ENCODE data around the gene BRD8.

DNA sequence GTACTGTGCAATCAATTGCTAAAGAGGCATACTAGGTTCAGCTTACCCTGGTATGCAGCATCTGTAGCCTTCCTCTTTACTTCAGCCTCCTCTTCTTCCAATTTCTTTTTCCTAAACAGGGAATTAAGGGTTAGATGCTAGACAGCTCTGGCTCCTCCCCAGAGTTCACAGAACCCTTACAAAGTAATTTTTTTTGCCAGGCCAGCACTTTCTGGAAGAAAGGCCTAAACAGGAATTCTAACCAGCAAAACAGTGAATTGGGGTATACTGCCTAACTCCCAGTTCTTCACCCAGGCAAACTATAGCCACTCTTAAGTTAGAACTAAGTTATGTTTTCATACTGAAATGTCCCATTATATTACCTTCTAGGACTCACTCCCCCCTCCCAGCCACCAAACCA lies 8.1 kb downstream of the BRD8 start:
- TF ChIP-seq PPARA (CRISPR knock-in tag; IDR thresholded peaks at IDR 0.05; ENCODE audit: borderline replicate concordance): no peak
- TF ChIP-seq, protein P1, sequence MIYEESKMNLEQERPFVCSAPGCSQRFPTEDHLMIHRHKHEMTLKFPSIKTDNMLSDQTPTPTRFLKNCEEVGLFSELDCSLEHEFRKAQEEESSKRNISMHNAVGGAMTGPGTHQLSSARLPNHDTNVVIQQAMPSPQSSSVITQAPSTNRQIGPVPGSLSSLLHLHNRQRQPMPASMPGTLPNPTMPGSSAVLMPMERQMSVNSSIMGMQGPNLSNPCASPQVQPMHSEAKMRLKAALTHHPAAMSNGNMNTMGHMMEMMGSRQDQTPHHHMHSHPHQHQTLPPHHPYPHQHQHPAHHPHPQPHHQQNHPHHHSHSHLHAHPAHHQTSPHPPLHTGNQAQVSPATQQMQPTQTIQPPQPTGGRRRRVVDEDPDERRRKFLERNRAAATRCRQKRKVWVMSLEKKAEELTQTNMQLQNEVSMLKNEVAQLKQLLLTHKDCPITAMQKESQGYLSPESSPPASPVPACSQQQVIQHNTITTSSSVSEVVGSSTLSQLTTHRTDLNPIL (CRISPR knock-in tag; IDR thresholded peaks at IDR 0.05; ENCODE audit: low read depth): no peak
- no peak for TF ChIP-seq CSDC2 (CRISPR knock-in tag; IDR thresholded peaks at IDR 0.05)
- no peak for TF ChIP-seq OSR1 (CRISPR knock-in tag; IDR thresholded peaks at IDR 0.05)
- no peak for TF ChIP-seq ZFP30 (CRISPR knock-in tag; IDR thresholded peaks at IDR 0.05)
- no peak for TF ChIP-seq BACH2 (CRISPR knock-in tag; IDR thresholded peaks at IDR 0.05; ENCODE audit: borderline replicate concordance)
- TF ChIP-seq, protein P2, sequence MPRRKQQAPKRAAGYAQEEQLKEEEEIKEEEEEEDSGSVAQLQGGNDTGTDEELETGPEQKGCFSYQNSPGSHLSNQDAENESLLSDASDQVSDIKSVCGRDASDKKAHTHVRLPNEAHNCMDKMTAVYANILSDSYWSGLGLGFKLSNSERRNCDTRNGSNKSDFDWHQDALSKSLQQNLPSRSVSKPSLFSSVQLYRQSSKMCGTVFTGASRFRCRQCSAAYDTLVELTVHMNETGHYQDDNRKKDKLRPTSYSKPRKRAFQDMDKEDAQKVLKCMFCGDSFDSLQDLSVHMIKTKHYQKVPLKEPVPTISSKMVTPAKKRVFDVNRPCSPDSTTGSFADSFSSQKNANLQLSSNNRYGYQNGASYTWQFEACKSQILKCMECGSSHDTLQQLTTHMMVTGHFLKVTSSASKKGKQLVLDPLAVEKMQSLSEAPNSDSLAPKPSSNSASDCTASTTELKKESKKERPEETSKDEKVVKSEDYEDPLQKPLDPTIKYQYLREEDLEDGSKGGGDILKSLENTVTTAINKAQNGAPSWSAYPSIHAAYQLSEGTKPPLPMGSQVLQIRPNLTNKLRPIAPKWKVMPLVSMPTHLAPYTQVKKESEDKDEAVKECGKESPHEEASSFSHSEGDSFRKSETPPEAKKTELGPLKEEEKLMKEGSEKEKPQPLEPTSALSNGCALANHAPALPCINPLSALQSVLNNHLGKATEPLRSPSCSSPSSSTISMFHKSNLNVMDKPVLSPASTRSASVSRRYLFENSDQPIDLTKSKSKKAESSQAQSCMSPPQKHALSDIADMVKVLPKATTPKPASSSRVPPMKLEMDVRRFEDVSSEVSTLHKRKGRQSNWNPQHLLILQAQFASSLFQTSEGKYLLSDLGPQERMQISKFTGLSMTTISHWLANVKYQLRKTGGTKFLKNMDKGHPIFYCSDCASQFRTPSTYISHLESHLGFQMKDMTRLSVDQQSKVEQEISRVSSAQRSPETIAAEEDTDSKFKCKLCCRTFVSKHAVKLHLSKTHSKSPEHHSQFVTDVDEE (CRISPR knock-in tag; IDR thresholded peaks at IDR 0.05): no peak
- TF ChIP-seq, protein P3, sequence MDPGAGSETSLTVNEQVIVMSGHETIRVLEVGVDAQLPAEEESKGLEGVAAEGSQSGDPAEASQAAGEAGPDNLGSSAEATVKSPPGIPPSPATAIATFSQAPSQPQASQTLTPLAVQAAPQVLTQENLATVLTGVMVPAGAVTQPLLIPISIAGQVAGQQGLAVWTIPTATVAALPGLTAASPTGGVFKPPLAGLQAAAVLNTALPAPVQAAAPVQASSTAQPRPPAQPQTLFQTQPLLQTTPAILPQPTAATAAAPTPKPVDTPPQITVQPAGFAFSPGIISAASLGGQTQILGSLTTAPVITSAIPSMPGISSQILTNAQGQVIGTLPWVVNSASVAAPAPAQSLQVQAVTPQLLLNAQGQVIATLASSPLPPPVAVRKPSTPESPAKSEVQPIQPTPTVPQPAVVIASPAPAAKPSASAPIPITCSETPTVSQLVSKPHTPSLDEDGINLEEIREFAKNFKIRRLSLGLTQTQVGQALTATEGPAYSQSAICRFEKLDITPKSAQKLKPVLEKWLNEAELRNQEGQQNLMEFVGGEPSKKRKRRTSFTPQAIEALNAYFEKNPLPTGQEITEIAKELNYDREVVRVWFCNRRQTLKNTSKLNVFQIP (CRISPR knock-in tag; IDR thresholded peaks at IDR 0.05; ENCODE audit: borderline replicate concordance, low read depth): no peak
- no peak for TF ChIP-seq ZNF70 (CRISPR knock-in tag; IDR thresholded peaks at IDR 0.05)
- TF ChIP-seq, protein P4, sequence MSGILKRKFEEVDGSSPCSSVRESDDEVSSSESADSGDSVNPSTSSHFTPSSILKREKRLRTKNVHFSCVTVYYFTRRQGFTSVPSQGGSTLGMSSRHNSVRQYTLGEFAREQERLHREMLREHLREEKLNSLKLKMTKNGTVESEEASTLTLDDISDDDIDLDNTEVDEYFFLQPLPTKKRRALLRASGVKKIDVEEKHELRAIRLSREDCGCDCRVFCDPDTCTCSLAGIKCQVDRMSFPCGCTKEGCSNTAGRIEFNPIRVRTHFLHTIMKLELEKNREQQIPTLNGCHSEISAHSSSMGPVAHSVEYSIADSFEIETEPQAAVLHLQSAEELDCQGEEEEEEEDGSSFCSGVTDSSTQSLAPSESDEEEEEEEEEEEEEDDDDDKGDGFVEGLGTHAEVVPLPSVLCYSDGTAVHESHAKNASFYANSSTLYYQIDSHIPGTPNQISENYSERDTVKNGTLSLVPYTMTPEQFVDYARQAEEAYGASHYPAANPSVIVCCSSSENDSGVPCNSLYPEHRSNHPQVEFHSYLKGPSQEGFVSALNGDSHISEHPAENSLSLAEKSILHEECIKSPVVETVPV (CRISPR knock-in tag; IDR thresholded peaks at IDR 0.05): no peak
- TF ChIP-seq, protein P5, sequence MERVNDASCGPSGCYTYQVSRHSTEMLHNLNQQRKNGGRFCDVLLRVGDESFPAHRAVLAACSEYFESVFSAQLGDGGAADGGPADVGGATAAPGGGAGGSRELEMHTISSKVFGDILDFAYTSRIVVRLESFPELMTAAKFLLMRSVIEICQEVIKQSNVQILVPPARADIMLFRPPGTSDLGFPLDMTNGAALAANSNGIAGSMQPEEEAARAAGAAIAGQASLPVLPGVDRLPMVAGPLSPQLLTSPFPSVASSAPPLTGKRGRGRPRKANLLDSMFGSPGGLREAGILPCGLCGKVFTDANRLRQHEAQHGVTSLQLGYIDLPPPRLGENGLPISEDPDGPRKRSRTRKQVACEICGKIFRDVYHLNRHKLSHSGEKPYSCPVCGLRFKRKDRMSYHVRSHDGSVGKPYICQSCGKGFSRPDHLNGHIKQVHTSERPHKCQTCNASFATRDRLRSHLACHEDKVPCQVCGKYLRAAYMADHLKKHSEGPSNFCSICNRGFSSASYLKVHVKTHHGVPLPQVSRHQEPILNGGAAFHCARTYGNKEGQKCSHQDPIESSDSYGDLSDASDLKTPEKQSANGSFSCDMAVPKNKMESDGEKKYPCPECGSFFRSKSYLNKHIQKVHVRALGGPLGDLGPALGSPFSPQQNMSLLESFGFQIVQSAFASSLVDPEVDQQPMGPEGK (CRISPR knock-in tag; IDR thresholded peaks at IDR 0.05; ENCODE audit: borderline replicate concordance): no peak
- TF ChIP-seq ARNTL (CRISPR knock-in tag; IDR thresholded peaks at IDR 0.05; ENCODE audit: borderline replicate concordance, low read depth): no peak
